DND-41 (cell line): ENCODE results near the gene TTF1.
"Not testable (repeated sequence)": the region's sequence is repeated elsewhere in the genome, so short reads cannot be mapped to it uniquely, and the experiment has no call there.

Experiments used
- EZH2 ChIP-seq: IDR thresholded peaks from 3 replicates; pipeline ENCODE4 v1.6.1; 2012; ENCODE audit warnings: borderline replicate concordance, low read depth, mild to moderate bottlenecking, moderate library complexity, low read length, inconsistent platforms; ENCODE audit not compliant: severe bottlenecking
- TF ChIP-seq, protein P1 (sequence below): IDR thresholded peaks from 2 replicates; pipeline ENCODE4 v1.5.1; 2012; ENCODE audit warnings: borderline replicate concordance, low read length, moderate library complexity, mild to moderate bottlenecking; ENCODE audit not compliant: poor library complexity, severe bottlenecking; ENCODE audit errors: extremely low read depth

DNA sequence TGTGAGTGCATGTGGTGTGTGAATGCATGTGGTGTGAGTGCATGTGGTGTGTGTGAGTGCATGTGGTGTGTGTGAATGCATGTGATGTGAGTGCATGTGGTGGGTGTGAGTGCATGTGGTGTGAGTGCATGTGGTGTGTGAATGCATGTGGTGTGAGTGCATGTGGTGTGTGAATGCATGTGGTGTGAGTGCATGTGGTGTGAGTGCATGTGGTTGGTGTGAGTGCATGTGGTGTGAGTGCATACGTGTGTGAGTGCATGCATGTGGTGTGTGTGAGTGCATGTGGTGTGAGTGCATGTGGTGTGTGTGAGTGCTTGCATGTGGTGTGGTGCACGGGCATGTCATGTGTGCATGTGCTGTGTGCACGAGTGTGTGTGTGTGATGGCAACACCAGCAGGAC lies 28.2 kb downstream of the TTF1 start:
- TF ChIP-seq, protein P1, sequence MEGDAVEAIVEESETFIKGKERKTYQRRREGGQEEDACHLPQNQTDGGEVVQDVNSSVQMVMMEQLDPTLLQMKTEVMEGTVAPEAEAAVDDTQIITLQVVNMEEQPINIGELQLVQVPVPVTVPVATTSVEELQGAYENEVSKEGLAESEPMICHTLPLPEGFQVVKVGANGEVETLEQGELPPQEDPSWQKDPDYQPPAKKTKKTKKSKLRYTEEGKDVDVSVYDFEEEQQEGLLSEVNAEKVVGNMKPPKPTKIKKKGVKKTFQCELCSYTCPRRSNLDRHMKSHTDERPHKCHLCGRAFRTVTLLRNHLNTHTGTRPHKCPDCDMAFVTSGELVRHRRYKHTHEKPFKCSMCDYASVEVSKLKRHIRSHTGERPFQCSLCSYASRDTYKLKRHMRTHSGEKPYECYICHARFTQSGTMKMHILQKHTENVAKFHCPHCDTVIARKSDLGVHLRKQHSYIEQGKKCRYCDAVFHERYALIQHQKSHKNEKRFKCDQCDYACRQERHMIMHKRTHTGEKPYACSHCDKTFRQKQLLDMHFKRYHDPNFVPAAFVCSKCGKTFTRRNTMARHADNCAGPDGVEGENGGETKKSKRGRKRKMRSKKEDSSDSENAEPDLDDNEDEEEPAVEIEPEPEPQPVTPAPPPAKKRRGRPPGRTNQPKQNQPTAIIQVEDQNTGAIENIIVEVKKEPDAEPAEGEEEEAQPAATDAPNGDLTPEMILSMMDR, result not testable (repeated sequence)
- TF ChIP-seq EZH2, result not testable (repeated sequence)
